Panc1 (cell line): ENCODE measurements around the gene FXYD7.

Experiments
- CTCF ChIP-seq: fragments of 450-650 bp; IDR thresholded peaks from 2 replicates; pipeline ENCODE4 v1.5.1; 2017; ENCODE audit warnings: mild to moderate bottlenecking
- POLR2AphosphoS5 ChIP-seq: IDR thresholded peaks from 2 replicates; pipeline ENCODE4 v1.6.1; 2012; ENCODE audit warnings: mild to moderate bottlenecking, low read depth, low read length, moderate library complexity
- REST ChIP-seq, 2 experiments: IDR thresholded peaks; 2 replicates each; pipeline ENCODE4 v1.6.1; 2011 to 2012; ENCODE audit warnings: low read depth in 2 of 2, control low read depth in 1 of 2, low read length in 1 of 2, mild to moderate bottlenecking in 1 of 2, moderate library complexity in 1 of 2; ENCODE audit not compliant: insufficient read depth in 1 of 2
- SIN3A ChIP-seq: IDR thresholded peaks from 2 replicates; pipeline ENCODE4 v1.6.1; 2012; ENCODE audit warnings: low read depth, mild to moderate bottlenecking, low read length, moderate library complexity, borderline replicate concordance; ENCODE audit not compliant: insufficient read depth
- TCF7L2 ChIP-seq: IDR thresholded peaks from 2 replicates; pipeline ENCODE4 v1.6.1; 2011; ENCODE audit warnings: mild to moderate bottlenecking, low read depth, low read length, inconsistent platforms

- TF ChIP-seq TCF7L2: no peak
- TF ChIP-seq CTCF: no peak
- TF ChIP-seq REST (IDR thresholded peaks at IDR 0.05; ENCODE audit: insufficient read depth in 1 of 2, low read depth in 2 of 2, low read length in 1 of 2): no peak
- TF ChIP-seq POLR2AphosphoS5: no peak
- TF ChIP-seq SIN3A: no peak
These were observed 38.0 kb upstream of the FXYD7 start for GRCh38 chr19:35105047-35105410.
